GM19193 (cell line): Measurements from ENCODE around the gene PCNP.

Experiments used
- POLR2A ChIP-seq: IDR thresholded peaks from 4 replicates; pipeline ENCODE4 v1.6.1; 2011; ENCODE audit not compliant: insufficient read depth, insufficient read length; ENCODE audit errors: extremely low read depth

The PCNP gene, protein sequence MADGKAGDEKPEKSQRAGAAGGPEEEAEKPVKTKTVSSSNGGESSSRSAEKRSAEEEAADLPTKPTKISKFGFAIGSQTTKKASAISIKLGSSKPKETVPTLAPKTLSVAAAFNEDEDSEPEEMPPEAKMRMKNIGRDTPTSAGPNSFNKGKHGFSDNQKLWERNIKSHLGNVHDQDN

DNA sequence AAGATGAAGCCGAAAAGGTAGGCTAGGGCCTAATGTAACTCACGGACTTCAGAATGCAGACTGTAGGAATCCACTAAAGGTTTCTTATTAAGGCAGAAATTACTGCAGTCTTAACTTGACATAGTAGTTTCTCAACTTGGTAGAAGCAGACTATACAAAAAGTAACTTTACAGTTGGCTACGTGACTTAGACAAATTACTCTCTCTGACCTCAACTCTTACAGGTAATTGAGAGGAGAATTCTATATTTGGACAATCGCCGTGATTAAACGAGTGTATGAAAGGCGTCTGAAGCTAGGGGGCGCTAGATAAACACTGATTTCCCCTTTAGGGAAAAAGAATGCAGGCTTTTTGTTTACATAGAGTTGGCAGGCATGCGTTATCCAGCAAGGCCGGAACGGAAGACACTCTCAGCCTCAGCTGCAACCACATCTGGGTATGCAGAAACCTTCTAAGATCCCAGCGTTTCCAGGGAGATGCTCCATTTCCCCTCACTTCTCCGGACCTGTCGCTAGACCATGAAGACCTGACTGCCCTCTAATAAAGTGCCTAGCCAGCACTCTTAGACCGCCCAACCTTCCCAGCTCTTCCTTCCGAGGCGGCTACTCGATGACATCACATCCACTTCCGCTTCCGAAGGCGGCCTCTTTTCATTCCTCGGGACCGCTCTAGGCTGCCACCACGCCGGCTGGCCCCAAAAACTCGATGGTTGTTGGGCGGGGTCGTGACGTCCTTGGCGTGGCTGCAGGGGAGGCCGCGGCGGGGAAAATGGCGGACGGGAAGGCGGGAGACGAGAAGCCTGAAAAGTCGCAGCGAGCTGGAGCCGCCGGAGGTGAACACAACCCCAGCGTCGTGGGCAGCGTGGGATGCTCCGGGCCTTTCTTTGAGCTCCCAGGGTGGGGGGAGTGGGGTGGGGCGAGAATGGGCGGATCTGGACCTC is at the start of gene PCNP:
TSS of gene PCNP (plus strand) at position 732 of the 939 bp plus-strand sequence. CDS start at position 768, 36 bp downstream.
- TF ChIP-seq POLR2A: peak; percentile 84

DNA sequence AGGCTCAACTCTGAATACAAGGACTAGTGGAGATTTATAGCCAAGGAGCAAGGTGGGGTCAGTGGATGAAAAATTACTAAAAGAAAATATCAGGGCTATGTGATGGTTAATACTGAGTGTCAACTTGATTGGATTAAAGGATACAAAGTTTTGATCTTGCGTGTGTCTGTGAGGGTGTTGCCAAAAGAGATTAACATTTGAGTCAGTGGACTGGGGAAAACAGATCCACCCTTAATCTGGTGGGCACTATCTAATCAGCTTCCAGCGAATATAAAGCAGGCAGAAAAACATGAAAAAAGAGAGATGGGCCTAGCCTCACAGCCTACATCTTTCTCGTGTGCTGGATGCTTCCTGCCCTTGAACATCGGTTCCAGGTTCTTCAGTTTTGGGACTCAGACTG is 46.5 kb upstream of the PCNP start:
- TF ChIP-seq POLR2A: no peak

DNA sequence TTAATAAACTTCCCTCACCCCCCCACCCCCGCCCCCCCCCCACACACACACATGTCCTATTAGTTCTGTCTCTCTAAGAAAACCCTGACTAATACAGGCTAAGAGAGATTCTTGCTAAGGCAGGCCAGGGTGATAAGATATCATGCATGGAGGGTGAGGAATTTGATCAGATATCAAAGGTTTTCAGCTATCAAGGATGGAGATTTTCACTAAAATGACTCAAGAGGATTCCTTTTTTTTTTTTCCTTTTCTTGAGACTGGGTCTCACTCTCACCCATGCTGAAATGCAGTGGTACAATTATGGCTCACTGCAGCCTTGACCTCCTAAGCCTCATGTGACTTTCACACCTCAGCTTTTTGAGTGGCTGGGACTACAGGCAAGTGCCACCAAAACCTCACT is 46.1 kb upstream of the PCNP start:
- no peak for TF ChIP-seq POLR2A

DNA sequence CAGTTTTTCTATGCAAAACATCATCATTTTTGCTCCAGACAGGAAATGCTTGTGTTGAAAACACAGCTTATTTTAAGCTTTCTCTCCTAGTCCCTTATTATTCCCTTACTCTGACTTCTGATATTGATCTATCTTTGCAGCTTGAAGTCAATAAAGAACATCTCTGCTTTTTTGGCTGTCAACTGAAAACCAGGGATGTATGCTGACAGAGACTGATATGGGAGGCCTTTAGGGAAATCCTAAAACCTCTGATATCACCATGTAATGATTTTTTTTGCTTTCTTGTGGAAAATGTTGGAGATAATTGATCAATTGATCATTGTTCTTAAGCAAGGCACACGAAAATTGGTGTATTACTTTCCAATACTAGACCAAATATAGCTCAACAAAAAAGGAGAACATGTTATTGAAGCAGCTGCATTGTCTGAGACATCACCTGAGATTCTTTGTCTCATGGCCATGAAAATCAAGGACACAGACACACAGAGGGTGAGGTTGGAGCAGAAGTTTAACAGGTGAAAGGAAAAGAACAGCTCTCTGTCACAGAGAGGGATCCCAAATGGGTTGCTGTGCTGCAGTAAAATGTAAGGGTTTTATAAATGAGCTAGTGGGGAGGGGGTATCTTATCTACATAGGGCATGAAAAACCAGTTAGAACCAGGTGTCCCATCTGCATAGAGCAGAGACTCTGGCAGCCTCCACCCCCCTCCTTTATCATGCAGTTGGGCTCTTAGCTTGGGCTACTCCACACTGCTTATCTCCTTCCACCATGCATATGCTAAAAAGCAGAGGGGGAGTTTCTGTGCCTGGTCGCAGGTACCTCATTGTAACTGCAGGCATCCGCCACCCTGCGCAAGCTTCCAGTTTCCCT is 43.9 kb upstream of the PCNP start:
- no peak for TF ChIP-seq POLR2A

DNA sequence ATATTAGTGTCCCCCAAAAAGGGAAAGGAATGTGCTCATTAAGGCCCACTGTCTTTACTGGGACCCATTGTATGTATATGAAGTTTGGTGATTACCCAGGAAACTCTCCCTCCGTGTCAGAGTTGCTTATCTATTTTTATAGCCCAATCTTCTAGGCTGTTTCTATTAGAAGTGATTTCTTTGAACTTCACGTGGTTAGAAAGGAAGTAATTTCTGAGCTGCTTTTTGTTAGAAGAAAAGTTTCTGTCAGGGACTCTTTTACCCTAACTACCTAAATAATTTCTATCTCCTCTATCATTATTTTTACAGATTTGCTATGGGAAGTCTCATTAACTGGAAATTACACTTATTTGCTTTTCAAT is 43.3 kb upstream of the PCNP start:
- TF ChIP-seq POLR2A: no peak

DNA sequence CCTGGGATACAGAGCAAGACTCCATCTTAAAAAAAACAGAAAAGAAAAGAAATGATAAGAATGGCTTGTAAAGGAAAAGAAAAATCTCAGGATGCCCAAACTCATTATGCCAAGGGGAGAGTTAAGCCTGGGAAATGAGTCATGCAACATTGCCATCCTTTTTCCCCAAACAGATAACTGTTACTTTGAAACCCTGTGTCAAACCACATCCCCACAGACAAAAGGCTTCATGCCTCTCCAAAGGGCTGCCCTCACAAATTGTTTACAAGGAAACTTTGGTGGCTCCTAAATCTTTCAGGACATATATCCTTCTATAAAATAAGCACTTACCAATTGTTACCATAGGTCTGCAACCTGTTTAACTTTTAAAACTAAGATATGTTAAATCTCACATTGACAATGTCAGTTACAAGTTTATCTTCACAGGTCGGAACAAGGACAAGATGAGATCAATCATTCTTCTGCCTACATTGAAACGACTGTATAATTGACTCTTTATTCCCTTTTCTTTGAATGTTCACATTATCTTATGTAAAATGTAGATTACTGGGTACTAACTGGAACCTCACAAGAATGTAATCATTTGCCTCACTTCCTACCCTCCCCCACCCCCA is 42.4 kb upstream of the PCNP start:
- TF ChIP-seq POLR2A: no peak

DNA sequence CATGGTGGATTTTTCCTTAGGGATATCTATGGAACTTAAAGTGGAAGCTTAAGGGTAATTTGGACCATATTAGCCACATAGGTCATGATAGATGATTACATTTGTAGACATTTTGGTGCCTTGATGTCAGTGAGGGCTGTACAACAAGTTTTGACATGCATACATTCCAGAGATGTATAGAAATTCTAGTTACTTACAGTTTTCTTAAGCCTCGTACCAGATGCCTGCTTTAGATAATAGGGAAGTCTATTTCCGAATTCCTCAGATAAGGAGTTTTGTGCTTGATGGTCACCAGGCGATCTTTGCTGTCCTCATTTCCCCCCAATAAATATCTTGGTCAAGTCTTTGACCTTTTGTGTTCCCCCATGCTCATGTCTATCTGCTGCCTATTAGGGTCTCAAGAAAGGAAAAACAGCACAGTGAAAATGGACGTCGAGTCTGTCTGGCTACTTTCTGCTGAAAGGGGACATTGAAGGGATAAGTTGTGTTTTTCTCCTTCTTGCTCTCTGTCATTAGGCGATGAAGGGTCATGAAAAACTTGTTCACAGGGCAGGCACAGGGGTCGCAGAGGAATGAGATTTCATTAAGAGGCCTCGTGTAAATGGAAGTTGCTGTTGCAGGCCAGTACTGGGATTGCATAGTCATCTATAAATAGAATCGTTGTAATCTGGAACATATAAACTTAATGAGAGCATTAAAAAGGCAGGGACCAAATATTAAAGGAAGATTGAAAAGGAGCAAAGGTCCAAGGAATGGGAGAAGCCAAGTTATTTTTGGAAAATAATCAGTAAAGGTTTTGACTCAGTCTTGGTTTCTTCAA is 41.0 kb upstream of the PCNP start:
- TF ChIP-seq POLR2A: no peak

DNA sequence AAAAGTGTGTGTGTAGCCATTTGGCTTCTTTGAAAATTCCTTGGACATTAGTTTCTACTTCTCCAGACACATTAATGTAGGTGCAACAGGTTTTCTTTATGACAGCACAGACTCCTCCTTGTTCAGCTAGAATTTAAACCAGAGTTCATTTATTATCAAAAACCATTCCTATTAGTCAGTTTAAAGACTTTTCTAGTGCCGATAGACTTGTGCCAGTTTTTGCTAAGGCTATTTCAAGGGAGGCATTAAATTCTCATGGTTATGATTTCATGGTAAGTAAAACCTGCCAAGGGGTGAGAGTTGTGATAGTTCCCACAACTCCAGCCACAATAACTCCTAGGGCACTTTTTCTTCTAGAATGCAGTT is 40.4 kb upstream of the PCNP start:
- TF ChIP-seq POLR2A: no peak

DNA sequence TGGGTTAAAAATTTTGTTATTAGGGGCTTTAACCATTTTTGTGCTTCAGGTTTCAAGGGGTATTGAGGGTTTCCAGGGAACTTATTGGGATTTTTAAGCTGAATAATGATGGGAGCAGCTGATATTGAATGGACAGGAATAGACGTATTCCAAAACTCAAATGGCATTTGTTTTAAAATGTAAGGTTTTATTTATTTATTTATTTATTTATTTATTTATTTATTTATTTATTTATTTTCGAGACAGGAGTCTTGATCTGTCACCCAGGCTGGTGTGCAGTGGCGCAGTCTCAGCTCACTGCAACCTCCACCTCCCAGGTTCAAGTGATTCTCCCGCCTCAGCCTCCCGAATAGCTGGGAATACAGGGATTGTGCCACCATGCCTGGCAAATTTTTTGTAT is 38.8 kb upstream of the PCNP start:
- no peak for TF ChIP-seq POLR2A

DNA sequence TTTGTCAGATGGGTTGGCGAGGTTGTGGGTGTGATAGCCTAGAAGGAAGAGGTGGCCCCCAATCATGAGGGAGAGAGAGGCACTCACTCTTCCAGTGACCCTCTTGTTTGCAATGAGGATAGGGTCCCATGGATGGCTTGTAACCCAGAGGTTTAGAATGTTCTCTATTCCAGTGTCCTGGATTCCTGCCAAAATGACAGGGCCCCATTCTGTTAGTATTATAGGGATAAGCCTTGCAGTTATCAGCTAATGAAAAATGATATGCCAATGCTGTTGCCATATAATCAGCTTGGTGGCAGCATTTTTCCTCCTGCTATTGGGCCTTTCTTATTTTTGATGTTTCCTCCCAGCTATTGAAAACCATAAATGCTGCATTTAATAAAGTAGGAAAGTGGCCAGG is 37.7 kb upstream of the PCNP start:
- no peak for TF ChIP-seq POLR2A

DNA sequence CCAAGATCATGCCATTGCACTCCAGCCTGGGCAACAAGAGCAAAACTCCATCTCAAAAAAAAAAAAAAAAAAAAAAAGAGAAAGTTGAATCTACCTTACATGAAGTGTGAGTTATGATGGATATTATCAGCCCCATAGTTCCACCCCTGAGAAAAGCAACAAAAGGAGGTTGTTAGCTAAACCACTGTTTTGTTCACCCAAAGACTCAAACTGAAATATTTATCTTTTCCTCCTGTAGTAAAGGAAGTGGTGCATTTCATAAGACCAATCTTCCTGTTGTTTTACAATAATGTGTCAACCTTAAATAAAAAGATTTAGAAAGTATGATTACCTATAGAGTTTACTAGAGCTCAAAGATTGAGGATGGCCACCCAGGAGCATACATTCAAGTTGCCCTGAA is 31.0 kb upstream of the PCNP start:
- TF ChIP-seq POLR2A: no peak

DNA sequence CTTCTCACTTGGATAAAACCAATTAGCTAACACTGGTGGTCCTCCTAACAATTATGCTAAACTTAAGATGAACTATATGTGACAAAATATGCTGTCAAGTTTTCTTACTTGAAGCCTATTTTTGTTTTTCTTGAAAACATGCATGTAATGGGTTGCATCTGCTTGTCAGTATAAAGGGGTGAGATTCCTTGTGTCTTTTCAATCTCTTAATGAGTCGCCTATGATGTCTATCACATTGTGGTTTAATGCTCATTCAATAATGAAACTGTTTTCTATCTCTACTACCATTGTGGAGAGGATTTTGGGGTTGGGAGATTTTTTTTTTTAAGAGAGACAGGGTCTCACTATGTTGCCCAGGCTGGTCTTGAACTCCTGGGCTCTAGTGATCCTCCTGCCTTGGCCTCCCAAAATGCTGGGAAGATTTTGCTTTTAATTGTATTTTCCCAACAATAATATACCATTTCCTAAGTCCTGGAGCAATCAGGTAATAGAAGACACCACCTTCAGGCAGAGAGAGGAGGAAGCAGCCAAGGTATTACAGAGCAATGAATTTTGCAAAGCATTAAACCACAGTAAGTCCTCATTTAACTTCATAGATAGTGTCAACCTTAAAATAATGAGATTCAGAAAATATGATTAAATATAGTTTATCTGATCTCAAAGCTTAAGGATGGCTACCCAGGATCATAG is 29.7 kb upstream of the PCNP start:
- TF ChIP-seq POLR2A: no peak

DNA sequence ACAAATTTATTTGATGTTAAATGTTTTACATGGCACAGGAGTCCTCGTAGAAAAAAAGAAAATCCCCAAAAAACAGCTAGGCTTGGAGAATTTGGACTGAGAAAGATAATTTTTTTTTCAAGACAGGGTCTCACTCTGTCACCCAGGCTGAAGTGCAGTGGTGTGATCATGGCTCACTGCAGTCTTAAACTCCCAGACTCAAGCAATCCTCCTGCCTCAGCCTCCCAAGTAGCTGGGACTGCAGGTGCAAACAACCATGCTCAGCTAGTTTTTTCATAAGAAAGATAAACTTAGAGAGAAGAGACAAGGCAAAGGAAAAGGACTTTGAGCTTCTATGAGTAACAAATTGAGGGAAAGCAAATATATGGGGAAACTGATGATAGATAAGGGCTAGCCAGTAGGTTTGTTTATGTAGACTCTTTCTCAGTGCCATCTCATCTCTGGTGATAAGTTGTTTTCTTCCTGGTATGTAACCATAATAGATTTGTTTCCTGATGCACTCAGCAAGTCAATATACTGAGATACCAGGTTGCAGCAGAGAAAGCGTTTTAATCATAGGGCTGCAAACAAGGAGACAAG is 25.4 kb upstream of the PCNP start:
- TF ChIP-seq POLR2A: no peak
